Measurements from ENCODE around the gene NDUFAF3. TPM values are rescaled to one million over a fixed set of nuclear protein-coding genes. Genes with fewer than 3 reads are reported as not detected.

Gene NDUFAF3
- total and polyA plus RNA-seq, 2 donors (not counting 1 experiment from before 2014, with no cell fraction given), result 57.3 to 113 TPM

DNA sequence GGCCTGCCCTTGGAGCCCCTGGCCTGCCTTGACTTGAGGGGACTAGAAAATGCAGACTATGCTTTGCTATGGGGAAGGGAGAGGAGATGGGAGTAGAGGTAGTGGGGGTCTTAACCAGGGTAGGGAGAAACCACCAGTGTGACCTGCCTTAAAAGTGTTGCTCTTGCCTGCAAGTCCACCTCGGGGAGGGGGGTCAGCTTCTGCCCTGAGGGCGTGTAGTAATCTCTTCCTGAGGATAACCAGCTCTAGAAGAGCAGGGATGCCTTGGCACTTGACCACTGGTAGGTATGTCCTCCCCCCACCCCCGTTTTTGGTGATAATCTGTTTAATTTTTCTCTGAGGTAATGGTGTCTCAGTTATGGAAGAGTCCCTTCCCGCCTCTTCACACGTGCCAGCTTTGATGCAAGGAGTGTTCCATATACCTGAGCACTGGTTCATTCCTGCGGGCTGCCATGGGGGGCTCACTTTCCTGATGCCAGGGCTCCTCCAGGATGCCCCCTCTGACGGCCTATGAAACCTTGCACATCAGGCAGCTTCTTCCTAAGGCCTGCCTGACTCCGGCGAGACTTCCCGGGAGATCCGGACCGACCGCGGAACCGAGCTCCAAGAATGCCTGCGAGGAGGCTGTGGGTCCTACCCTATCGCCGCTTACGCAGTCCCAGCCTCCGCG is 32.7 kb upstream of the NDUFAF3 start:
- Histone ChIP-seq H3K36me3 (ENCODE audit: control insufficient read depth, insufficient read depth, low read length) (peaks cover 2% of the 10 kb centered on the region), H3K9me3 (ENCODE audit: control insufficient read depth, insufficient read depth, low read depth, low read length) (no peaks in the 10 kb centered on the region), H4K20me1 (ENCODE audit: control insufficient read depth, extremely low read depth, insufficient read depth, low read length) (no peaks in the 10 kb centered on the region), H2AFZ (ENCODE audit: low read length) (peak overlapping the region; percentile 60), H3K4me1 (ENCODE audit: control insufficient read depth, extremely low read depth, insufficient read depth, low read length) (peaks cover 12% of the 10 kb centered on the region), H3K79me2 (ENCODE audit: control insufficient read depth, insufficient read depth, low read length) (peaks cover 25% of the 10 kb centered on the region), H3K4me3 (replicated peaks in 1 of 4; ENCODE audit: control extremely low read depth in 1 of 4, insufficient read depth in 1 of 4, low read depth in 3 of 4, low read length in 4 of 4) (peak overlapping the region; percentile 50 to 85 (median 78)), H3K27me3 (ENCODE audit: control insufficient read depth, insufficient read depth, low read length) (no peaks in the 10 kb centered on the region), H3K9ac (ENCODE audit: insufficient read depth, low read length) (peak overlapping the region; percentile 92), H3K4me2 (ENCODE audit: extremely low read depth, insufficient read depth, low read length) (peak overlapping the region; percentile 69), H3K27ac (ENCODE audit: insufficient read depth, low read length) (peak overlapping the region; percentile 94)
- TF ChIP-seq CTCF (conservative IDR thresholded peaks at IDR 0.05 in 1 of 2, IDR thresholded peaks at IDR 0.05 in 1 of 2; ENCODE audit: low read depth in 1 of 2, low read length in 2 of 2), result no peak
- no peak for TF ChIP-seq EZH2 (IDR thresholded peaks at IDR 0.05; ENCODE audit: low read length, missing control alignments)
- peak in 1 of 2 donors; percentile 17 for DNase-seq (ENCODE audit: low read depth in 2 of 2)

- Histone ChIP-seq H3K27me3 (ENCODE audit: control insufficient read depth, insufficient read depth, low read length) (no peaks in the 10 kb centered on the region), H3K9me3 (ENCODE audit: control insufficient read depth, insufficient read depth, low read depth, low read length) (no peaks in the 10 kb centered on the region), H3K9ac (ENCODE audit: insufficient read depth, low read length) (peak within 1 kb of the TSS; percentile 92), H4K20me1 (ENCODE audit: control insufficient read depth, extremely low read depth, insufficient read depth, low read length) (no peaks in the 10 kb centered on the region), H3K79me2 (ENCODE audit: control insufficient read depth, insufficient read depth, low read length) (peaks cover 25% of the 10 kb centered on the region), H3K4me3 (replicated peaks in 1 of 4; ENCODE audit: control extremely low read depth in 1 of 4, insufficient read depth in 1 of 4, low read depth in 3 of 4, low read length in 4 of 4) (peak within 1 kb of the TSS; percentile 79 to 85 (median 82)), H3K36me3 (ENCODE audit: control insufficient read depth, insufficient read depth, low read length) (peaks cover 2% of the 10 kb centered on the region), H2AFZ (ENCODE audit: low read length) (peak within 1 kb of the TSS; percentile 86), H3K27ac (ENCODE audit: insufficient read depth, low read length) (peak within 1 kb of the TSS; percentile 94), H3K4me1 (ENCODE audit: control insufficient read depth, extremely low read depth, insufficient read depth, low read length) (peaks cover 12% of the 10 kb centered on the region), H3K4me2 (ENCODE audit: extremely low read depth, insufficient read depth, low read length) (peak within 1 kb of the TSS; percentile 81)
- no peak for TF ChIP-seq EZH2 (IDR thresholded peaks at IDR 0.05; ENCODE audit: low read length, missing control alignments)
- TF ChIP-seq CTCF (conservative IDR thresholded peaks at IDR 0.05 in 1 of 2, IDR thresholded peaks at IDR 0.05 in 1 of 2; ENCODE audit: low read depth in 1 of 2, low read length in 2 of 2), result peak; percentile 55 to 61
- peak; percentile 91 to 95 for DNase-seq (ENCODE audit: low read depth in 2 of 2)
These were observed 31.9 kb upstream of the NDUFAF3 start, which contains the start of gene P4HTM for GRCh38 chr3:48989796-48990635. Gene P4HTM (plus strand): TSS chr3:48990241. CDS start chr3:48990257, 16 bp downstream.
